SK-N-SH (cell line): ENCODE measurements around the gene PLBD2. TPM values are rescaled to one million over a fixed set of nuclear protein-coding genes. Genes with fewer than 3 reads are reported as not detected.

ENCODE experiments used
- CHD2 ChIP-seq: fragments of 150-350 bp; IDR thresholded peaks from 2 replicates; pipeline ENCODE4 v1.6.1; 2018; ENCODE audit warnings: low read length; ENCODE audit not compliant: partially characterized antibody
- ELF1 ChIP-seq: IDR thresholded peaks from 2 replicates; pipeline ENCODE4 v1.4.0; 2012
- EP300 ChIP-seq, 2 experiments: IDR thresholded peaks; 2 replicates each; pipeline versions ENCODE4 v1.4.0 to v1.6.1; 2012; ENCODE audit warnings: borderline replicate concordance in 1 of 2, low read depth in 1 of 2, low read length in 1 of 2
- EZH2phosphoT487 ChIP-seq: fragments of 200-600 bp; sonication (generic); IDR thresholded peaks from 2 replicates; pipeline ENCODE4 v1.6.1; 2017; ENCODE audit warnings: low read depth, mixed run types, mild to moderate bottlenecking, antibody characterized with exemption, moderate library complexity, borderline replicate concordance
- FOXJ3 ChIP-seq: sonication (generic); formaldehyde crosslinking; IDR thresholded peaks from 2 replicates; pipeline ENCODE4 v1.5.1; 2020; ENCODE audit warnings: mild to moderate bottlenecking, missing genetic modification reagents
- NFIC ChIP-seq: IDR thresholded peaks from 2 replicates; pipeline ENCODE4 v1.4.0; 2012; ENCODE audit warnings: borderline replicate concordance
- RCOR1 ChIP-seq: fragments of 150-350 bp; IDR thresholded peaks from 2 replicates; pipeline ENCODE4 v1.6.1; 2017; ENCODE audit warnings: antibody characterized with exemption, low read length
- SMC3 ChIP-seq: IDR thresholded peaks from 2 replicates; pipeline ENCODE4 v1.6.1; 2012; ENCODE audit warnings: low read depth, low read length, improper control_type of control experiment
- TAF1 ChIP-seq: IDR thresholded peaks from 2 replicates; pipeline ENCODE4 v1.6.1; 2012; ENCODE audit warnings: low read depth, mild to moderate bottlenecking, low read length, moderate library complexity, borderline replicate concordance
- TCF12 ChIP-seq: IDR thresholded peaks from 2 replicates; pipeline ENCODE4 v1.4.0; 2012
- polyA plus RNA-seq, 3 experiments: library from polyadenylated mRNA; depleted of rRNA; stranded (reverse); fragments of >200 nt; gene quantifications; 2 replicates each; pipeline ENCODE4 v1.2.3, GENCODE V29; 2012
- TF ChIP-seq, protein P1 (sequence below): IDR thresholded peaks from 2 replicates; pipeline ENCODE4 v1.6.1; 2012; ENCODE audit warnings: mild to moderate bottlenecking, low read depth, low read length, moderate library complexity
- TF ChIP-seq, protein P2 (sequence below): fragments of 150-350 bp; IDR thresholded peaks from 2 replicates; pipeline ENCODE4 v1.6.1; 2016; ENCODE audit warnings: mild to moderate bottlenecking, low read depth, low read length
- TF ChIP-seq, protein P3 (sequence below): IDR thresholded peaks from 2 replicates; pipeline ENCODE4 v1.4.0; 2012; ENCODE audit warnings: low read depth, borderline replicate concordance
- TF ChIP-seq, protein P4 (sequence below): IDR thresholded peaks from 2 replicates; pipeline ENCODE4 v1.4.0; 2012; ENCODE audit warnings: low read depth, borderline replicate concordance

The PLBD2 gene
- polyA plus RNA-seq, 1 of the 3 experiments (the other 2 are of a cell fraction): 15.2 TPM

DNA sequence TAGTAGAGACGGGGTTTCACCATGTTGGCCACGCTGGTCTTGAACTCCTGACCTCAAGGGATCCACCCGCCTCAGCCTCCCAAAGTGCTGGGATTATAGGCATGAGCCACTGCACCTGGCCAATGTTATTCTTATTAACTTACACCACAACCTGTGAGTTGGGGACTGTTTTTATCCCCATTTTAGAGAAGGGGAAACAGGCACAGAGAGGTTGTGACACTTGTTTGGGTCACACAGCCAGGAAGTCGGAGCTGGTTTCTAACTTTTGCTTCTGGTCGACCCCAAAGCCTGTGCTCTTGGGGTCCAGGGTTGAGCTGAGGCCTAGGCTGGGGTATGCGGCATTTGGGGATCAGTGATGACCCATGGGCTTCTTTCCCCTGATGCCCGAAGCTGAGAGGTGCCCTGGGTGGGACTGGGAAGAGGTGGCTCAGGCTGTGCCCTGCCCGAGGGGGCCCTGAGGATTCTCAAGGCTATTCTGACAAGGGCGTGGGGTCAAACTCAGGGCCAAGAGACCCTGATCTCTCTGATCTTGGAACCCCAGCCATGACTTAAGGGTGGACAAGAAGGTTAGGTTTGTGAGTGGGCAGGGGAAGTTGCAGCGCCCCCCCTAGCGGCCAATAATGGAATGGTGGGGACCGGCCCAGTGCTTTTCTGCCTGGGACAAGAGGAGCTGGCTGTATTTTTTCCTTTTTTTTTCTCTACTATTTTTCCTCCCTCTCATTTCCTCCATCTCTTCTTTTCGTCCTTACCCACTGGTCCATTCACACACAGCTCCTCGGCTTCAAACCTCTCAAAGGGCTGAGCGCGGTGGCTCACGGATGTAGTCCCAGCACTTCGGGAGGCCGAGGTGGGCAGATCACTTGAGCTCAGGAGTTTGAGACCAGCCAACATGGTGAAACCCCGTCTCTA, 66.8 kb downstream of the PLBD2 start (continued):
- TF ChIP-seq, protein P1, sequence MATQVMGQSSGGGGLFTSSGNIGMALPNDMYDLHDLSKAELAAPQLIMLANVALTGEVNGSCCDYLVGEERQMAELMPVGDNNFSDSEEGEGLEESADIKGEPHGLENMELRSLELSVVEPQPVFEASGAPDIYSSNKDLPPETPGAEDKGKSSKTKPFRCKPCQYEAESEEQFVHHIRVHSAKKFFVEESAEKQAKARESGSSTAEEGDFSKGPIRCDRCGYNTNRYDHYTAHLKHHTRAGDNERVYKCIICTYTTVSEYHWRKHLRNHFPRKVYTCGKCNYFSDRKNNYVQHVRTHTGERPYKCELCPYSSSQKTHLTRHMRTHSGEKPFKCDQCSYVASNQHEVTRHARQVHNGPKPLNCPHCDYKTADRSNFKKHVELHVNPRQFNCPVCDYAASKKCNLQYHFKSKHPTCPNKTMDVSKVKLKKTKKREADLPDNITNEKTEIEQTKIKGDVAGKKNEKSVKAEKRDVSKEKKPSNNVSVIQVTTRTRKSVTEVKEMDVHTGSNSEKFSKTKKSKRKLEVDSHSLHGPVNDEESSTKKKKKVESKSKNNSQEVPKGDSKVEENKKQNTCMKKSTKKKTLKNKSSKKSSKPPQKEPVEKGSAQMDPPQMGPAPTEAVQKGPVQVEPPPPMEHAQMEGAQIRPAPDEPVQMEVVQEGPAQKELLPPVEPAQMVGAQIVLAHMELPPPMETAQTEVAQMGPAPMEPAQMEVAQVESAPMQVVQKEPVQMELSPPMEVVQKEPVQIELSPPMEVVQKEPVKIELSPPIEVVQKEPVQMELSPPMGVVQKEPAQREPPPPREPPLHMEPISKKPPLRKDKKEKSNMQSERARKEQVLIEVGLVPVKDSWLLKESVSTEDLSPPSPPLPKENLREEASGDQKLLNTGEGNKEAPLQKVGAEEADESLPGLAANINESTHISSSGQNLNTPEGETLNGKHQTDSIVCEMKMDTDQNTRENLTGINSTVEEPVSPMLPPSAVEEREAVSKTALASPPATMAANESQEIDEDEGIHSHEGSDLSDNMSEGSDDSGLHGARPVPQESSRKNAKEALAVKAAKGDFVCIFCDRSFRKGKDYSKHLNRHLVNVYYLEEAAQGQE: 0 out of 2 replicates have a peak, but pooled peaks have one; percentile 7
- TF ChIP-seq, protein P2, sequence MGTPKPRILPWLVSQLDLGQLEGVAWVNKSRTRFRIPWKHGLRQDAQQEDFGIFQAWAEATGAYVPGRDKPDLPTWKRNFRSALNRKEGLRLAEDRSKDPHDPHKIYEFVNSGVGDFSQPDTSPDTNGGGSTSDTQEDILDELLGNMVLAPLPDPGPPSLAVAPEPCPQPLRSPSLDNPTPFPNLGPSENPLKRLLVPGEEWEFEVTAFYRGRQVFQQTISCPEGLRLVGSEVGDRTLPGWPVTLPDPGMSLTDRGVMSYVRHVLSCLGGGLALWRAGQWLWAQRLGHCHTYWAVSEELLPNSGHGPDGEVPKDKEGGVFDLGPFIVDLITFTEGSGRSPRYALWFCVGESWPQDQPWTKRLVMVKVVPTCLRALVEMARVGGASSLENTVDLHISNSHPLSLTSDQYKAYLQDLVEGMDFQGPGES: no peak
- peak; percentile 71 for TF ChIP-seq SMC3
- no peak for TF ChIP-seq RCOR1
- TF ChIP-seq FOXJ3 (CRISPR knock-in tag): no peak
- no peak for TF ChIP-seq CHD2
- TF ChIP-seq ELF1: no peak
- no peak for TF ChIP-seq TCF12
- TF ChIP-seq, protein P3, sequence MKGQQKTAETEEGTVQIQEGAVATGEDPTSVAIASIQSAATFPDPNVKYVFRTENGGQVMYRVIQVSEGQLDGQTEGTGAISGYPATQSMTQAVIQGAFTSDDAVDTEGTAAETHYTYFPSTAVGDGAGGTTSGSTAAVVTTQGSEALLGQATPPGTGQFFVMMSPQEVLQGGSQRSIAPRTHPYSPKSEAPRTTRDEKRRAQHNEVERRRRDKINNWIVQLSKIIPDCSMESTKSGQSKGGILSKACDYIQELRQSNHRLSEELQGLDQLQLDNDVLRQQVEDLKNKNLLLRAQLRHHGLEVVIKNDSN: no peak
- TF ChIP-seq NFIC: no peak
- no peak for TF ChIP-seq EZH2phosphoT487
- no peak for TF ChIP-seq TAF1
- TF ChIP-seq, protein P4, sequence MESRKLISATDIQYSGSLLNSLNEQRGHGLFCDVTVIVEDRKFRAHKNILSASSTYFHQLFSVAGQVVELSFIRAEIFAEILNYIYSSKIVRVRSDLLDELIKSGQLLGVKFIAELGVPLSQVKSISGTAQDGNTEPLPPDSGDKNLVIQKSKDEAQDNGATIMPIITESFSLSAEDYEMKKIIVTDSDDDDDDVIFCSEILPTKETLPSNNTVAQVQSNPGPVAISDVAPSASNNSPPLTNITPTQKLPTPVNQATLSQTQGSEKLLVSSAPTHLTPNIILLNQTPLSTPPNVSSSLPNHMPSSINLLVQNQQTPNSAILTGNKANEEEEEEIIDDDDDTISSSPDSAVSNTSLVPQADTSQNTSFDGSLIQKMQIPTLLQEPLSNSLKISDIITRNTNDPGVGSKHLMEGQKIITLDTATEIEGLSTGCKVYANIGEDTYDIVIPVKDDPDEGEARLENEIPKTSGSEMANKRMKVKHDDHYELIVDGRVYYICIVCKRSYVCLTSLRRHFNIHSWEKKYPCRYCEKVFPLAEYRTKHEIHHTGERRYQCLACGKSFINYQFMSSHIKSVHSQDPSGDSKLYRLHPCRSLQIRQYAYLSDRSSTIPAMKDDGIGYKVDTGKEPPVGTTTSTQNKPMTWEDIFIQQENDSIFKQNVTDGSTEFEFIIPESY: no peak
- no peak for TF ChIP-seq EP300 (IDR thresholded peaks at IDR 0.05; ENCODE audit: borderline replicate concordance in 1 of 2, low read depth in 1 of 2, low read length in 1 of 2)
